SKM-1 (cell line): ENCODE measurements around the gene LRBA.
"Not testable (repeated sequence)": the region's sequence is repeated elsewhere in the genome, so short reads cannot be mapped to it uniquely, and the experiment has no call there.

Source experiments
- DNase-seq: peaks from one replicate; lab custom pipeline; 2025; ENCODE audit not compliant: unreplicated experiment; lab: John Stamatoyannopoulos, UW

The LRBA gene

DNA sequence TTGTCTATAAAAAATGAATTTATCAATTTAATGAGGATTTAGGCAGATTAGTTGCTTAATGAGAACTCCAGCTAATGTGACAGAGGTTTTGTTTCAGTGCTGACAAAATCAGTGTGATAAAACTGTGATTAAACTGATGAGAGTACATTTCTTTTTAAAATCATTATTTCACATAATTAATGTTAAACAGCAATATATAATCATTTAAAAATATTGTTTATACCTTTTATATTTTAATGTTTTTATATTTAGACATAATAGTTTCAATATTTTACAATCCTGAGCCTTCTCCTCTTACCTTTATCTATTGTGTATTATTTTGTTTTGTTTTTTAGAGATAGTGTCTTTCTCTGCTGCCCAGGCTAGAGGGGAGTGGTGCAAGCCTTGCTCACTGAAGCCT is 480.3 kb downstream of the LRBA start:
- no peak for DNase-seq

DNA sequence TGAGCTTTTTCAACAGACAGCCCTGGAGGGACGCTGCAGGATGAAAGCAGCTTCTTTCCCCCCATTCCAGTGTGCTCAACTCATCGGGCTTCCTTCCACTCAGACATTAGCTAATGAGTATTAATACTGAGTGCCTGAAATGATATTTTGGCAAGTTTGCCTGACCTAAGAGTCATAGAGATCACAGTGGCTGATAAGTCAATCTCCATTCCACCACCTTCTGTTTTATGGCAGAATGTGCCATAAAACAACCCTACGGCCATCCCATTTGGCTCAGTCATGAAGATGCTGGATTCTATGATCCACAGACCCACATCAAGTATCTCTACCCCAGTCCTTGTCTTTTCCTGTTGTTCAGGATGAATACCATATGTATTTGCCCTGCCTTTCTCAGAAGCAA is 481.4 kb downstream of the LRBA start:
- no peak for DNase-seq

DNA sequence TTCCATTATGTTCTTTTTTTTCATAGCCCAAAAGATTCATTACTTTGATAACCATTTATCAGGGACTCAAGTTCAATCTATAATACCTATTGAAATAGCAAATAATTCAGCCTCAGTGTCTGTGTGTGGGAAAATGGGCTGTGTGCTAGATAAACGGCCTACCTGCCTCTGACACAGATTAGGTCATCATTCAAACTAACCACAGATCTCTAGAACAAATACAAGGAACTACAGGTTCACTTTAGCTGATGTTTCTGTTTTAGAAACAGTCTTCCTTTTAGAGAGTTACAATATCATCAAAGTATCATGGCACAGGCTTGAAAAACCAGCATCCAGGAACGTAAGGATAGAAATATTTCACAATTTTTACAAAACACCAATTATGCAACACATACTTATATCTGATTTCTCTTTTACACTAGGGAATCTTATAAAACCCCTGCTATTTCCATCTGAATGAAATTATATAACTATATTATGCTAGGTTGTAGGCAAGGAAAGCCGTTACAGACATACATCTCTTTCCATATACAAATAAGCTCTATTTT is 489.7 kb downstream of the LRBA start:
- DNase-seq = no peak

DNA sequence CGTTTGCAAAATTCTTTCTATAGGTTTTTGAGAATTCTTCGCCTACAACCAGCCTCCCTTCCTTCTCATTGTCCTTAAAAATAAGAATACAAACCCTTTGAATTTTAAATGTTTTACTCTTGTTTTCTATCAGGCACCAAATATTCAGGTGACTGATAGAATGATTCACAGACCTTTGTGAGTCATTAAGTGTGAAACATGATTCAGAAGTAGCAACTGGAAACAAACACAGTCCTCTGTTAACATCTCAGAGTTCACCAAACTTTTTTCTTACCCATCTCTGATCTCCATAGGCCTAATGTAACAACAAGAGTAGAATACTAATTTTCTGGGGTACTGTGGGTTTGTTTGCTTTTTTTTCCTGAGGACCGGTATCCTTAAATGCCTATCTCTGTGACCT is 496.5 kb downstream of the LRBA start:
- DNase-seq = no peak

DNA sequence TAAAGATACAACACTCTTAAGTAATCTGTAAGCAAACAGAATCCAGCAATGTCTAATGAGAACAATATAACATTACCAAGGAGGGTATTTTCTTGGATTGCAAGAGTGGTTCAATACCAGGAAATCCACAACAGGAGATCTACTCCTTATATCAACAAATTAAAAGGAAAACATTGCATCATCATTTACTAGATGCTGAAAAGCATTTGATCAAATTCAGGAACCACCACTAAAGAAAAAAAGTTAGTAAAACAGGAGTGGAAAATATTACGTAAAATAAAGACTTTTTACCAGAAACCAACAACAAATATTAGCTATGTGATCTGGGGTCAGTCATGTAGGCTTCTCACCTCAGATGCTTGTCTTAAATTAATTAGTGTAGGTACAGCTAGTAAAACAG is 499.9 kb downstream of the LRBA start:
- DNase-seq = no peak

DNA sequence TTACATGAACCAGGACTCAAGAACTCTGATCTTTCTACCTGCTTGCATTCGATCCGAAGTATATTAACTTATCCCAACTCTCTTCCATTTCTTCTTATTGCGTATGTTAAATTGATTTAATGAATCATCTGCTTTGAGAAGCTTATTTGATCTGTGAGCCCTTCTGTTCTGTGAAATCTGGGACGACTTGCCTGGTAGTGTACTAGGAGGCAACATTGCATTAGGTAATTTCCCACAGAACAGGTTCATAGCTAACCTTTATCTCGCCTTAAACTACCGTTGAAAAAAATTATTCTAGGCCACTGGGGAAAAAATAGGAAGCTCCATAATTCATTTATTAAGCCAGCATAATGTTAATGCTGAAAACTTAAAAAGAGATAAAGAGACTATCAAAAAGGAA is 500.4 kb downstream of the LRBA start:
- no peak for DNase-seq

DNA sequence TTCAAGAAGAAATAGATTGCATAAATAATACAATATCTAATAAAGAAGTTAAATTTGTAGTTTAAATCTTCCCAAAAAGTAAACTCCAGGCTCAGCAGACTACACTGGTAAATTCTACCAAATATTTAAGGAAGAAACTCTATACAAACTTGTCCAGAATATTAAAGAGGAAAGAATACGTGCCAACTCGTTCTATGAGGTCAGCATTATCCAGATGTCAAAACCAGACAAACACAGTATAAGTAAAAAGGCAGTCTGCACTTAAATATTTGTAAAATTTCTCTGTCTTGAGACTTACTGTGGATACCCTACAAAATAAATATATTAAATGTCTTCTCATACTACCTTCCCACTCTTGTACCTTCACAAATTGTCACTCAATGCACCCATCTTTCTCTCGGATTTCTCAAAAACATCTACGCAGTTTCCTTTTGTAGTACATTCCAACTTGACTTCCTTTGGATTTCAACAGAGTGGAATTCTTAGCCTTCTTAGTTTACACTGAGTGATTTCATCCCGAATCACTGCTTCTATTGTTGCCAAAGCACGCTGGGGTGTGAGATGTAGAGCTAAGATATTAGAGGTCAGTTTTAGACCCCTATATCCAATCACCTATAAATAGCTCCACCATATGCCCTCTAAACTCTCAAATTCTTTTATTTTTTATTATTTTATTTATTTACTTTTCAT is 504.8 kb downstream of the LRBA start:
- no peak for DNase-seq

DNA sequence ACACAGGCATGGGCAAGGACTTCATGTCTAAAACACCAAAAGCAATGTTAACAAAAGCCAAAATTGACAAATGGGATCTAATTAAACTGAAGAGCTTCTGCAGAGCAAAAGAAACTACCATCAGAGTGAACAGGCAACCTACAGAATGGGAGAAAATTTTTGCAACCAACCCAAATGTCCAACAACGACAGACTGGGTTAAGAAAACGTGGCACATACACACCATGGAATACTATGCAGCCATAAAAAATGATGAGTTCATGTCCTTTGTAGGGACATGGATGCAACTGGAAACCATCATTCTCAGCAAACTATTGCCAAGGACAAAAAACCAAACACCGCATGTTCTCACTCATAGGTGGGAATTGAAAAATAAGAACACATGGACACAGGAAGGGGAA is 507.4 kb downstream of the LRBA start:
- not testable (repeated sequence) for DNase-seq

DNA sequence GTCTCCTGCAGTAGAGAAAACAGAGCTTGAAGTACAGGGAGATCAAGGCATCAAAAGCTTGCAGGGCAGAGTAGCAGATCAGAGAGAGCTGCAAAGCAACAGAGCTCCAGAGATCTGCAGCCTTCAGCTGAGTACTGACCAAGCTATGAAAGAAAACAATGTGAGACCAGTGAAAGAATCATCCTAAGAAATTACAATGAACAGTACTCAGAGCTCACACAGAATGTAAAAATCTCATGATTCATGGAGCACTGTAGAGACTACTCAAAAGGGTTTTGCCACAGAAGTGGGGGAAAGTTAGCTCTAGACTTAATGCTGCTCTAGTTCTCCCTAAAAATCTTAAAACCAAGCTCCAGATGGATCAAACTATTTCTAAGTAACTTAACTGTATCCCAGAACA is 513.1 kb downstream of the LRBA start:
- no peak for DNase-seq

DNA sequence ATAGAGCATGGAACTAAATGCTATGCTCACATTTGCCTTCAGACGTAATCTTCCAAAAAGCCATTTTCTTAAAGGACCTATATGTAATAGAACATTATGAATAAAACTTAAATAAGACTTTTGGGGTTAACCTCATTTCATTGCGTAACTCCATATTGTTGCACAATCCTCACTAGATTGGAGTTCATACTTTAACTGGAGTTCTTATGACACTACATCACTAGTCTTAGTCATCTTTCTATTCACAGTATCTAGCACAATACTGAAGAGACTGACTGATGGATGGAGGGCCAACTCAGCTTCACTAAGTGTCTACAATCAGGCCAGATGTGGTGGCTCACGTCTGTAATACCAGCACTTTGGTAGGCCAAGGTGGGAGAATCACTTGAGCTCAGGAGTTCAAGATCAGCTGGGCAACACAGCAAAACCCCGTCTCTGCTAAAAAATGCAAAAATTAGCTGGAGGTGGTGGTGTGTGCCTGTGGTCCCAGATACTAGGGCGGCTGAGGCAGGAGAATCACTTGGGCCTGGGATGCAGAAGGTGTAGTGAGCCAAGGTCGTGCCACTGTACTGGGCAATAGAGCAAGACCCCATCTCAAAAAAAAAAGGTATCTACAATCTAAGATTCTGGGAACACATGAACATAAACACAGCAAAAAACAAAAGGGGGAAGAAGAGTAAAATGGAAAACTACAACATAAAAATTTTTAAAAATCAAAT is 513.9 kb downstream of the LRBA start:
- no peak for DNase-seq

DNA sequence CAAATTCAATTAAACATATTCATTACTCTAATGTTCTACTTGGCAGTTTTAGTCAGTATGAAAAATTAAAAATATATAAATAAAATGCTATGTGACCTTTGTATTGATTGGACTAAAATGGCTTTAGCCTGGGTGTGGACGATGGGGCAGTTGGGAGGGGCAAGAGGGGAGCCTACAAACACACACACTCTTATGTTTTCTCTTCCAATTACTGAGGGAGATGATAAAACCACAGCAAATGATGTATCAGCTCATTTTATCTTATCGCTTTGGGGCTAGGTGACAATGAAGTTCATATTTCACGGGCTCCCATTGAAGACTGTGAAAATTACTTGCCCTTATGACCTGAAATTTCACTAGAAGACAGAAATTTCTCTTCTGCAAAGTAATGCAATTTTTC is 517.5 kb downstream of the LRBA start:
- no peak for DNase-seq

DNA sequence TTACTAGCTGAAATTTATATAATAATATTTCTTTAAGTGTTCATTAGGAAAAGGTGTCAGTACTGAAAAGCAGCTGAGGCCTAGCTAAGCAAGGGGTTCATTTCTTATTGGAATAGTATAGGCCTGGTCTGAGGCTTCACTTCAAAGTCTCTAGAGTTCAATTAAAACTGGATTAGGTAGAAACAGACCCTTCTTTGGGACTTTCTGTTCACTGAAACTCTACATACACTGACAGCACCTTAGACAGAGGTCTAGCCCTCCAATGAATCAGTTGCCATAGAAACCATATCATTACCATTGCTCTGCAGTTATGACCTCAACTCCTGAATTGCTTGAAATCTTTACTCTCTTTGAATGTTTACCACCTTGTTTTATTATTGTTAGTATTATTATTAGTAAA is 519.5 kb downstream of the LRBA start:
- no peak for DNase-seq

DNA sequence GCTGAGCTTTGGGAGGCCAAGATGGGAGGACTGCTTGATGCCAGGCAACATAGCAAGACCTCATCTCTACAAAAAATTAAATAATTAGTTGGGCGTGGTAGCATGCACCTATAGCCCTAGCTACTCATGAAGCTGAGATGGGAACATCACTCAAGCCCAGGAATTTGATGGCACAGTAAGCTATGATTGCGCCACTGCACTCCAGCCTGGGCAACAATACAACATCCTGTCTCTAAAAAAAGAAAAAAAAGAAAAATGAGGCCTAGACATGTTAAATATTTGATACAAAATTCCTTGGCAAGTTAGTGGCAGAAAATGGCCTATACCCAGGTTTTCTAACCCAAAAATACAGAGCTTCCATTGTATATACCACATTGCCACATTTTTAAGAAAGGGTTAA is 521.2 kb downstream of the LRBA start:
- DNase-seq = no peak

DNA sequence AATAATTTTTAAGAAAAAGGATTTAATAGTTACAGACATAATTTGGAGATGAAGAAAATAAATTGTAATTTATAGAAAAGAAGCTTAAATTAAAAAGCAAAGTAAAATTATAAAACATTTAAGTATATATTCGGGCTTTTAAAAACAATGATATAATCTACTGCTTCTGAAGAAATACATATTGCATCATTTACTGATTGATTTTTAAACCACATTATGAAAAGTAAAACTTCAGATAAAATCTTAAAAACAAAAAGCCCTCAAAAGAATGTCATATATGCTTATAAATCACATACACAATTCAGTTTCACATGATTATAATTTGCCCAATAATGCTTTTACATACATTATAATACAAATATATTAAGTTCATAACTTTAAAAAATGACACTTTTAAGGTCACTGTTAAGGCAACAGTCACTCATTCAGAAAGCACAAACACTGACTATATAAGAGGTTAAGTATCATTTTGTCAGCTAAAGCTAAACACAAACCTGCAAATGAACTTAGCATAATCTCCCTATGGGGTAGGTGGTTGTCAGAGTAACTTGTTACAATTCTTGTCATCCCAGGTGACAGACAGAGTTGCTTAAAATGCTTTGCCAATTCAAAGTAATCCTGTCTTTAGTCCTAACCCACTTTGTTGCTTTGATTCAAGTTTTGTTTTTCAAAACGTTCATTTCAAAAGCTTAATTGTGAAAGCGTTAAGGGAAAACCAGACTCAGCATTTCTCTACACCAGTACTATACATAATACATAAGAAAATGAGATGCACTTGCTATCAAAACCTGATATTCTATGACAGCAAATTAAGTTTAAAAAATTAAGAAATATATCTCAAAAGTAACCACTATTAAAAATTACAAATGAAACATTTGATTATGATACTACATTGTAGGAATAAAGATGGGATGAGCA is 523.7 kb downstream of the LRBA start:
- no peak for DNase-seq

DNA sequence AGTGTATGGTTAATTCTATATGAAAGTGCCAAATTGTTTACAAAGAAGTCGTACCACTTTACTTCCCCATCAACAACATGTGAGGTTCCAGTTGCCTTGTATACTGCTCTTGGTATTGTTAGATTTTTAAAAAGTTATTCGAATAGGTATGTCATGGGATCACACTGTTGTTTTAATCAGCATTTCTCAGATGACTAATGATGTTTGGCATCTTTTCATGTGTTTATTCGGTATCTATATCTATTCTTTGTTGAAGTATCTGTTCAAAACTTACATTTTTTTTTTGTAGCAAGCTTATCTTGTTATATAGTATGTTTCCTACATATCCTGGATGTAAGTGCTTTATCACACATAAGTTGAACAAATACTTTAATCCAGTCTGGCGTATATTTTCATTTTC is 532.5 kb downstream of the LRBA start:
- no peak for DNase-seq

DNA sequence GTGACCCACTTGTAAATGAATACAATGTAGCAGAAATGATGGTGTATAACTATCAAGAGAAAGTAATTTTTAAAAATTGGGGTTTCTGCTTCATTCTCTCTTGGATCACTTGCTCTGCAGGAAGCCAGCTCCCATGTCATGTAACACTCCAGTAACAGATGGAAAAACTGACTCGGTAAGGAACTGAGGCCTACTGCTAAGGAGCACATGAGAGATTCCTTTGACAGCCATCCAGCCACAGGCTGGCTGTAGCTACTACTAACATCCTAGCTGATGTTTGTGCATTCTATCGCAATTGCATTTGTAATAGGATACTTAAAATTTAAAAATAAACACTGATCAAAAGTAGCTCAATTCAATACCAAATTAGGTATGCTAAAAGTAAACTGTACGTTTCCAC is 535.4 kb downstream of the LRBA start:
- no peak for DNase-seq

DNA sequence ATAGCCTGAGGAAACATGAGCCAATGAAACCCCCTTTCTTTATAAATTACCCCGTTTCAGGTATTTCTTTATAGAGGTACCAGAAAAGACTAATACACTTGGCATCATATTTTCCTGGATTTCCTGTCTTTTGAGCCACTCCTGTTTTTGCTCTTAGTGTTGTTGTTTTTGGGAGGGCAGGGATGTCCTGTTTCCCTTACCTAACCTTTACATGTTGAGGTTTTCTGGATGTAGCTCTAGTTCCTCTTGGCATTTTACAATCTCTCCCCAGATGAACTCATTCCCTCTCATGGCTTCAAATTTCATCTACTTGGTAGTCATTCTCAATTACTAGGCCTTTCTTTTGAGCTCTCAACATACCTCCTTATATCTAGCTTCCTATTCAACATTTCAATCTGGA is 537.2 kb downstream of the LRBA start:
- DNase-seq = no peak

DNA sequence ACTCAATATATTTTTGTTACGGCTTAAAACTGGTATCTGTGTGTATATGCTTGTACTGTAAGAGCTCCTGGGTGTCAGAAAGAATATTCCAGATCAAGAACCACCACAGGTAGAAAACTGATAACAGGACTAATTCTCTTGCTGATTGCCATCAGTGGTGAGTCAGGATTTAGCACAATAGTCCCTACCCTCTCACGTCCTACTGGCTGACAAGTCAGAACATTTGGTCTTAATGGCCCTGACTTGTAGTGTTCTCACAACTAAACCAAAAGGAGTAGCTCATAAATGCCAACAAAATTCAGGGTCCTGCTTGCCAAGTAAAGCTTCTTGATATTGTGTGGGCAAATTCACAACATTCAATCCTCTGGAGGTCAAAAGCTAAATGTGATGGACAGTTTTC is 538.3 kb downstream of the LRBA start:
- no peak for DNase-seq

DNA sequence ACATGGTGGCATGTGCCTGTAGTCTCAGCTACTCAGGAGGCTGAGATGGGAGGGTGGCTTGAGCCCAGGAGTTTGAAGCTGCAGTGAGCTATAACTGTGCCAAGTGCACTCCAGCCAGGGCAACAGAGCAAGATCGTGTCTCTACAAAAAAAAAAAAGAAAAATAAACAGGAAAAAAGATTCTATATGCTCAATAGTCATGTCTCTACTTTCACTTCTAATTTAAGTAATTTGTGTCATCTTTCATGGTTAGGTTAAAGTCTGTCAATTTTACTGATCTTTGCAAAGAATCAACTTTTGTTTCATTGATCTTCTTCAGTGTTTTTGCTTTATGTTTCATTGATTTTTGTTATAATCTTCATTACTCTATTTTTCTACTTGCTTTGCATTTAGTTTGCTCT is 539.3 kb downstream of the LRBA start:
- DNase-seq = no peak

DNA sequence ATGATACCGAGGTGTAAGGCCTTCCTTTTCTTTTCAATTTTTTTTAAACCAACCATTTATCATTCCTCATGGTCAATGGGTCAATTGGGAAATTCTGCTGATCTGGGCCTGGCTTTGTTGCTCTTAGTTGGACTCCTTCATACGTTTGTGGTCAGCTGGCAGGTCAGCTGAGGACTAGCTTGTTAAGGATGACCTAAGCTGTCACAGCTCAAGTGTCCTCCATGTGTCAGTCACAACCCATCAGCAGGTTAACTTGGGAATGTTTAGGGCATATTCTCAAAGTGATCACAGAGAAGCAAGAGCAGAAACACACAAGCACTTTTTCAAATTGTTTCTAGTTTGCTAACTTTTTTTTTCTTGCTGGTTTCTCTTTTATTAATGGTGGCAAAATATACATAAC is 550.6 kb downstream of the LRBA start:
- DNase-seq = no peak

DNA sequence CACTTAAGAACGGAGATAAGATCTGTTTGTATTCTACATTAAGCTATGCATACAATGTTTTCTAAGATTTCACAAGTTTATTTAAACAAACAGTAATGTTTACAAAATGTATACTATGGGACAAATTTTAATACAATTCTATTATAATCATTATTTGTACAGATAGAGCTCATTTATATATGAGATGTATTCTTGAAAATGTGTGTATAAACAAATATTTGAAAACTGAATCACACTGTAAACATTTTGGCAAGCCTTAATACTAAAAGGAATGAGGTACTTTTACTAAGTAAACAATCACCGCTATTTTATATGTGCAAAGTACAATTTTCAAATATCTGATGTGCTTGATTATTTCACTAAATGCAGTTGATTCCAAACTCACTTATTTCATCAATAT is 552.3 kb downstream of the LRBA start:
- DNase-seq = no peak

DNA sequence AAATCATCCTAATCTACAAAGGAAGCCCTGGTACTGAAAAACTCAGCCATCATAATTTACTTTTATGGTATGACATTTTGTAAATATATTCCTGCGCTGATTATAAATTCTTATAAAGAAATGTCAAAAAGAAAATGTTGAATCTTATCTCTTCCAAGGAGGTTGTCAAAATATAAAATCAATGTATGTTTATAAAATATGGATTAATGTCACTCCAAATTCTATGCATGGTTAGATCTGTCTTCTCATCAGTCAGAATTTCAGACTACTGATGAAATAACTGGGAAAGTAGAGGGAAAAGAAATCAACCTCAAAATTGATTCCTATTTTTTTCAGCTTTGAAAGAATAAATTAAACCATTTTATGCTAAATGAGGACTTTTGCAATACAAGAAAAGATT is 553.1 kb downstream of the LRBA start:
- no peak for DNase-seq
